22Rv1 (cell line): ENCODE measurements around the gene MICU2.

ENCODE experiments used
- ZFX ChIP-seq: fragments of 450-650 bp; IDR thresholded peaks from 2 replicates; pipeline ENCODE4 v1.6.1; 2017; ENCODE audit warnings: antibody characterized with exemption, borderline replicate concordance
- TF ChIP-seq, protein P1 (sequence below): fragments of 450-650 bp; IDR thresholded peaks from 2 replicates; pipeline ENCODE4 v1.5.1; 2017; ENCODE audit warnings: mild to moderate bottlenecking

DNA sequence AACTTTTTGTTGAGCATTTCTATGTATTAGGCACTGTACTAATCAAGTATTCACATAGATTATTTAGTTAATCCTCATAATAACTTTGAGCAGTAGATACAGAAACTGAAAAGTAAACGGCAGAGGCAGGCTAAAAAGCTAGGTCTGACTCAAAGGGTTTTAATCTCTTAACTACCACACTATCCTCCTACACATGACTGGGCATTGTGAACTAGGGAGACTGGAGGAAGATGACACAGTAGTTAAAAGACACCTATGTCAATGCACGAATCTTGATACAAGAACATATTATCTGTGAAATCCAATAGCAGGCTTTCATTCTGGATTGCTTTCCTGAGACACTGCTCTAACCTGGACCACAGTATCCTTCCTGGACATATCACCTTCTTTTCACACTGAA lies 36.3 kb downstream of the MICU2 start:
- TF ChIP-seq, protein P1, sequence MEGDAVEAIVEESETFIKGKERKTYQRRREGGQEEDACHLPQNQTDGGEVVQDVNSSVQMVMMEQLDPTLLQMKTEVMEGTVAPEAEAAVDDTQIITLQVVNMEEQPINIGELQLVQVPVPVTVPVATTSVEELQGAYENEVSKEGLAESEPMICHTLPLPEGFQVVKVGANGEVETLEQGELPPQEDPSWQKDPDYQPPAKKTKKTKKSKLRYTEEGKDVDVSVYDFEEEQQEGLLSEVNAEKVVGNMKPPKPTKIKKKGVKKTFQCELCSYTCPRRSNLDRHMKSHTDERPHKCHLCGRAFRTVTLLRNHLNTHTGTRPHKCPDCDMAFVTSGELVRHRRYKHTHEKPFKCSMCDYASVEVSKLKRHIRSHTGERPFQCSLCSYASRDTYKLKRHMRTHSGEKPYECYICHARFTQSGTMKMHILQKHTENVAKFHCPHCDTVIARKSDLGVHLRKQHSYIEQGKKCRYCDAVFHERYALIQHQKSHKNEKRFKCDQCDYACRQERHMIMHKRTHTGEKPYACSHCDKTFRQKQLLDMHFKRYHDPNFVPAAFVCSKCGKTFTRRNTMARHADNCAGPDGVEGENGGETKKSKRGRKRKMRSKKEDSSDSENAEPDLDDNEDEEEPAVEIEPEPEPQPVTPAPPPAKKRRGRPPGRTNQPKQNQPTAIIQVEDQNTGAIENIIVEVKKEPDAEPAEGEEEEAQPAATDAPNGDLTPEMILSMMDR: no peak
- no peak for TF ChIP-seq ZFX
